ENCODE measurements around the gene VPS26C.

VPS26C gene

GRCh38 chr21:37263827-37264600, 3.1 kb downstream of the VPS26C start:
- no peak for DNase-seq

- no peak for DNase-seq
These were observed 7.7 kb downstream of the VPS26C start for GRCh38 chr21:37259426-37259825.

DNA sequence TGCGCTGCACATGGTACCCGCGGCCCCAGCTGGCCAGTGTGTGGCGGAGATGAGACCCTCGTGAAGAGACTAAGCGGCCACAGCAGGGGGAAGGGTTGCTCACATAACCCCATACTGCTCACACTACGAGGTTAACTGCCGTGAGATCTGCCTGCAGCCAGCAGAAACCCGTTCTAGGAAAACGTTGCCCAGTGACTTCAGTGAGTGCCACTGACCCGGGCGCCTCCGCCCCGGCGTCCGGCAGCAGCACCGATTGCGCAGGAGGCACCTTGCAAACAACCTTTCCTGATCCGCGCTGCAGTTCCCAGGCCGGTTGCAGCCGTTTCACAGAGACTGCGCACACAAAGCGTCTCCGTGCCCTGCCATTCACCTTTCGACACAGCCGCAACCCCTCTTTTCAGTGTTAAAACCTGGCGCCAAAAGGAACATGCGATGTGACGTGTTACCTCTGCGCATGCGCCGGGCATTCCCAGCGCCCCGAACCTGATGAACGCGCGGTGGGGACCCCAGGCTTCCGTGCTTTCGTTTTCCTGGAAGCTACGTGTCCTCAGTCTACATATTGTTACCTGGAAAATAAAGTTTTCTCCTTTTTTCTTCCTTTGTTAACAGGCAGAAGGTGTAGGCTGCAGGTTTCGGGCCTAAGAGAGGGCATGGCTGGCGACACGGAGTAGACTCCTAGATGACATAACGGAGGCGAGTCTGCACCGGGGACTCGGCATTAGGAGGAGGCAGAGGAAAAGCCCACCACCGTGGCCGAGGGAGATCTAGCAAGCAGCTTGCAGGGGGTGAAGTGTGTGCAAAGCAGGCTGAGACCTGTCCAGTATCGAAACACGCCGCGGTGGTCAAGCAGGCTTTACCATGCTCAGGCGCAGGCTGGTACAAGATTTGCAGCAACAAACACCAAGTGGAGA, 8.9 kb downstream of the VPS26C start:
- DNase-seq, result peak; percentile 86

DNA sequence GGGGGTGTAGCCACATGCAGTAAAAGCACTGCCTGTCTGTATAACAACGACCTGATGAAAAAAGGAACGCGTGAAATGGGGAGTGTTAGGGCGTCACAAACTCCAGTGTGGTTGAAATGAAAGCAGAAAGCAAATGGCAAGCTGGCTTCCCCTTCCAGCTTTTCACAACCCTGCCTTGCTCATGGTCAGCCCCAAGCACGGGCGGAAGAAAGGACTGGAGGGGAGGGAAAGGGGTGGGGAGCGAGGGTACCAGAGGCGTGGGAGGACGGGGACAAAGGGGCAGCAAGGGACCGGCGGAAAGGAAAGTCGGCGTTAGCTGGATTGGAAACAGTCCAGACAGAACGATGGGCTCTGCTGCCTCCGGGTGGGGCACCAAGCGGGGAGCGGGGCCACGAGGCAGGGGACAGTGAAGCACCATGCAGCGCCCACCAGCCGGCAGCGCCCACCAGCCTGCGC, 9.6 kb downstream of the VPS26C start:
- peak; percentile 50 for DNase-seq

DNA sequence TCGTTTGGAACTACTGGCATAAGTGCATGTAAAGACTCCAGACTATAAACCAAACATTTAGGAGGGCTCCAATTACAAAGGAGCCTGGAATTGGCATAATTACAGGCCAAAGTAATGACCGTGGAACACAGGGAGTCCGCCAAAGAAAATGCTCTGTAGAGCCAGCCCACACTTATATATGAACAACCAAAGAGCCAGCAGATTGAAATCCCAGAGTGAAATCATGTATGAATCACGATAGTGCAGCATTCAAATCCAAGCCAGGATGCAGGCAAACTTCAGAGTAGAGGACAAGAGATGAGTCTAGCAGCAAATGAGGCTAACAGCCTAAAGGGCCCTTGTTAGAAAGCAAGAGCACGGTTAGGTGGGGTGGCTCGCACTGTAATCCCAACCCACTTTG, 13.1 kb downstream of the VPS26C start:
- no peak for DNase-seq

DNA sequence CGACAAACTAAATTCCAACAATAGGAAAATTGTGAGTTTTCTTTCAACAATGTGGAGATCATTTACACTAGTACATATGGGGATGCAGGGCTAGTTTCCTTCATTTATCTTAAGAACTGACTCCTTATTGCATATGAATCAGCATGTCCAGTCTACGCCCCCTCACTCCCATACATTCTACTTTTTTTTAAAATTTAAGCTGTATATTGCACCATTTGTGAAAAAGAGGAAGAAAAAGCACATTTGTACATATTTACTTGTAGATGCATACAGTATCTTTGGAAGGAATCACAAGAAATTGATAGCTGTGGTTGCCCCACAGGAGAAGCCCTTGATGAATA, 15.9 kb downstream of the VPS26C start:
- DNase-seq, result no peak

DNA sequence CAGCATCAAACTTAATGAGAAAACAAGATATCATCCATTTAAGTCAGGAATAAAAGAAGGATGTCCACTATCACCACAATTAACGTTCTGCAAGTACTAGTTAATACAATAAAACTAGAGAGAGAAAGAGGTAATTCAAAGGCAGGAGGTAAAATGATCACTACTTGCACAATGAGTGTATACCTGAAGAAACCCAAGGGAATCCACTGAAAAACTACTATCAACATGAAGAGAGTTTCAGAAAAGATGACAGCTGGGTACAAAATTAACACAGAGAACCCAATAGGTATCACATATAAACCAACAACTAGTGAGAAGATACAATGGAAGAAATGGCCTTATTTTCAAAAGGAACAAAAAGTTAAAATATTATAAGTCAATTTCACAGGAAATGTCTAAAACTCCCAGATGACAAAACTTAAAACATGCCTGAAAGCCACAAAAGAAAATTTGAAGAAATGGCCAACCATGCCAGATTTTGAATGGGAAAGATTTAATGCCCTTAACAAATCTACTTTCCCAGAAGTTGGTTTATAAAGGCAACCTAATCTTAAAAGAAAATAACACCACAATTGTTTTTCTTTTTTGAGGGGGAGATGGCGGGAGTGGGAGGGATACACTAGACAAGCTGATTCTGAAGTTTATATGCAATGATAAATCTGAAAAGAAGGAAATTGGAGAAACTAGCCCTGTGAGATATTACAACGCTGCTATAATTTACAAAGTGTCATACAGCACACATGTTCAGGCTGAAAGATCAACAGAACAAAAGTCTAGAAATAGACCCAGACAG, 17.8 kb downstream of the VPS26C start:
- DNase-seq, result no peak

- no peak for DNase-seq
These were observed 18.8 kb downstream of the VPS26C start for GRCh38 chr21:37248298-37248697.

DNA sequence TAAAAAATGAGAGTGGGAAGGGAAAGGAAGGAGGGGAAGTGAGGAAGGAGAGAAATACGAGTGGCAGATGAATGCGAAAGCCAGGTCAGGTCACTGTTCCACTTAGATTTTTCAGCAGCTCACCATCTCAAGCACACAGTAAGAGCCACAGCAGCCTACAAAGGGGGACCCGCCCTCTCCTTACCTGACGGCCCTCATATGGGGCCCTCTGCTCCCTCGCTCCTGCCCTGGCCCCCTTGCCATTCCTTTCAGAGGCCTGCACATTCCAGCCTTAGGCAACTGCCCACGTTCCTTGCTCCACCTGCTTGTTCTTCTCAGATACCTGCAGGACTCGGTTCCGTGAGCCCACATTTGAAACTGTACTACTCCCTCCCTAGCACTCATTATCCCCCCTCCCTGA, 22.0 kb downstream of the VPS26C start:
- no peak for DNase-seq

- DNase-seq, result no peak
These were observed 22.5 kb downstream of the VPS26C start for GRCh38 chr21:37244501-37245095.

GRCh38 chr21:37243961-37244360, 23.2 kb downstream of the VPS26C start:
- DNase-seq, result no peak

GRCh38 chr21:37241426-37241825, 25.7 kb downstream of the VPS26C start:
- DNase-seq, result no peak

DNA sequence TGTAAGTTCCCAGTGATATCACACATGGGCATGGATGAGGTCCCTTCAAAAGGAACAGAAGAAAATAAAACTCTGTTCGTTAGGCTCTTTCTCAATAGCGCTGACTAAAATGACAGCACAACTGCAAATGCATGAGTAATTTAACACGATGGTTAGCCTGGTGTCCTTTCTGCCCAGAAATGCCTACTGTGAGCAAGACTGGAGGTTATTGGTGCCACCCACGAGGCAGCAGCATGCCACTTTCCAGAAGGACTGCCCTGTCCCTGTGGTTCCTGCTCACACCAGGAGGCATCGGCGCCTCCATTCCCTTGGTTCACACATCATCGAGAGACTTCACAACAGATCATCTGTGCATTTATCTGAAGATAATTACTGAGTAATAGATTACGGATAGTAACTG, 26.2 kb downstream of the VPS26C start:
- DNase-seq, result no peak

GRCh38 chr21:37237764-37238163, 29.4 kb downstream of the VPS26C start:
- DNase-seq, result no peak

DNA sequence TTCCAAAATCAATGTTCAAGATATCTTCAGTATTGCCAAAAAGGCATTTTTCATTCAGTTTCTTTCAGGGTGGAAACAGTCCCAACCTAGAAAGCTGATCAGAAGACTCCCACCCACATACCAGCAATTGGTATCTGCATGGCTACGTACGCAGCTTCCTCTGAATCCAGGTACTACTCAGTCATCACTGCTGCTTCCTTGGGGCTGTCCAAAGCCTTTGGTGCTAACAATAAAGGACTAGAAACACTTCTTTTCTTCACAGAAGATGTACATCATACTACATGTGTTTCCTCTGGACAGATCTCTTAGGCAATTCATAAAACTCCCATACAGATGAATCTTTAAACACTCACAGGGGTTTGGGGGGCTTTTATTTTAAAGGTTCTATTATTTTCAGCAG, 29.8 kb downstream of the VPS26C start:
- no peak for DNase-seq

GRCh38 chr21:37233551-37234146, 33.5 kb downstream of the VPS26C start:
- no peak for DNase-seq

GRCh38 chr21:37232274-37233018, 34.7 kb downstream of the VPS26C start:
- DNase-seq, result no peak

GRCh38 chr21:37231671-37232070, 35.5 kb downstream of the VPS26C start:
- no peak for DNase-seq

GRCh38 chr21:37231249-37231645, 35.9 kb downstream of the VPS26C start:
- DNase-seq, result no peak

- no peak for DNase-seq
These were observed 36.4 kb downstream of the VPS26C start for GRCh38 chr21:37230632-37231248.

DNA sequence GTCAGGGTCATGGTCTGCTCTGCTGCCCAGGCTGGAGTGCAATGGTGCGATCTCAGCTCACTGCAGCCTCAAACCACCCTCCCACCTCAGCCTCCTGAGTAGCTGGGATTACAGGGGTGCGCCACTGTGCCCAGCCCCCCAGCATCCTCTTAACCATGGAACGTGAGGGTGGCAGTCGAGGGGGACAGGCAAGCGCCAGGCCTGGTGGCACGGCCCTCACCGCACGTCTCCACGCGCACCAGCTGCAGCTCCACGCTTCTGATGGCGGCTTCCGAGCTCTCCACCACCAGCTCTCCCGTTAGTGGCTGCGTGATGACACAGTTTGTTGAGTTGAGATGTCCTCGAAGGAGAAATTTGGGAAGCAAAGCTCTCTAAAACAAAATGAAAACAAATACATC, 39.1 kb downstream of the VPS26C start:
- DNase-seq, result no peak

Measured in activated CD4-positive, alpha-beta T cell treated with anti-CD3 and anti-CD28 coated beads for 48 hours (primary cell).